HepG2 (cell line): ENCODE data around the gene EBF4. TPM values are rescaled to one million over a fixed set of nuclear protein-coding genes. Genes with fewer than 3 reads are reported as not detected.

ENCODE experiments used
- ATF6 ChIP-seq: sonication (generic); formaldehyde crosslinking; conservative IDR thresholded peaks from 2 replicates; pipeline ENCODE4 v1.4.0; 2020; ENCODE audit warnings: missing genetic modification reagents
- IRX3 ChIP-seq: sonication (generic); formaldehyde crosslinking; IDR thresholded peaks from 2 replicates; pipeline ENCODE4 v1.8.1; 2023; ENCODE audit warnings: mild to moderate bottlenecking, low read depth, missing genetic modification reagents, borderline replicate concordance
- NCOR1 ChIP-seq: fragments of 200-600 bp; sonication (generic); IDR thresholded peaks from 2 replicates; pipeline ENCODE4 v1.7.0; 2017; ENCODE audit warnings: antibody characterized with exemption, low read length, borderline replicate concordance
- WIZ ChIP-seq: sonication (generic); formaldehyde crosslinking; IDR thresholded peaks from 2 replicates; pipeline ENCODE4 v1.5.1; 2020; ENCODE audit warnings: mild to moderate bottlenecking, missing genetic modification reagents
- ZBTB7A ChIP-seq: sonication (generic); formaldehyde crosslinking; IDR thresholded peaks from 2 replicates; pipeline ENCODE4 v1.8.0; 2022; ENCODE audit warnings: mild to moderate bottlenecking, missing genetic modification reagents
- ZNF318 ChIP-seq: sonication (generic); formaldehyde crosslinking; IDR thresholded peaks from 2 replicates; pipeline ENCODE4 v1.4.0; 2020; ENCODE audit warnings: mild to moderate bottlenecking, missing genetic modification reagents
- ZNF484 ChIP-seq: sonication (generic); formaldehyde crosslinking; IDR thresholded peaks from 2 replicates; pipeline ENCODE4 v1.5.1; 2020; ENCODE audit warnings: mild to moderate bottlenecking, low read depth, missing genetic modification reagents, borderline replicate concordance
- ZNF513 ChIP-seq: sonication (generic); formaldehyde crosslinking; conservative IDR thresholded peaks from 2 replicates; pipeline ENCODE4 v1.5.0; 2020; ENCODE audit warnings: missing genetic modification reagents
- ZNF580 ChIP-seq: IDR thresholded peaks from 2 replicates; pipeline ENCODE4 v1.6.1; 2016; ENCODE audit warnings: low read depth, borderline replicate concordance
- ZNF614 ChIP-seq: IDR thresholded peaks from 2 replicates; pipeline ENCODE4 v1.6.1; 2018; ENCODE audit warnings: missing biosample characterization, missing genetic modification reagents, inconsistent platforms, borderline replicate concordance
- ZNF790 ChIP-seq: sonication (generic); formaldehyde crosslinking; IDR thresholded peaks from 2 replicates; pipeline ENCODE4 v1.8.0; 2022; ENCODE audit warnings: missing genetic modification reagents, mild to moderate bottlenecking, borderline replicate concordance
- polyA plus RNA-seq, 8 experiments: library from polyadenylated mRNA; depleted of rRNA in 3 of 8; stranded (reverse) in 7 of 8; unstranded in 1 of 8; fragments of >200 nt; fragmentation: Illumina TruSeq in 4 of 8; extraction: Trizol in 4 of 8; gene quantifications; 2 replicates each; pipeline versions ENCODE4 v1.2.1 to v1.2.3, GENCODE V29; 2011 to 2016; ENCODE audit warnings: low read depth in 4 of 8, missing spikeins in 1 of 8, mixed read lengths in 1 of 8; ENCODE audit not compliant: insufficient read depth in 1 of 8
- total RNA-seq, 5 experiments: library from RNA; depleted of rRNA; stranded (reverse); fragments of >200 nt; fragmentation: Illumina TruSeq; extraction: Trizol; gene quantifications; 2 replicates each; pipeline ENCODE4 v1.2.3, GENCODE V29; 2016; ENCODE audit warnings: low read depth in 1 of 5

The EBF4 gene
- total and polyA plus RNA-seq, 2 of the 13 experiments (the other 11 are each of a cell fraction or from before 2014, with no cell fraction given) = 0.84 to 2.2 TPM

- TF ChIP-seq ZNF513 (CRISPR knock-in tag) = no peak
- TF ChIP-seq WIZ (CRISPR knock-in tag) = 0 out of 2 replicates have a peak, but pooled peaks have one; percentile 16
- no peak for TF ChIP-seq ZNF614 (CRISPR knock-in tag)
- TF ChIP-seq ATF6 (CRISPR knock-in tag) = no peak
- no peak for TF ChIP-seq ZNF484 (CRISPR knock-in tag)
- 0 out of 2 replicates have a peak, but pooled peaks have one; percentile 39 for TF ChIP-seq ZBTB7A (CRISPR knock-in tag)
- no peak for TF ChIP-seq IRX3 (CRISPR knock-in tag)
- peak; percentile 77; the same call in 1 of the 2 replicates for TF ChIP-seq ZNF790 (CRISPR knock-in tag)
- TF ChIP-seq ZNF580 = no peak
- TF ChIP-seq NCOR1 = no peak
- TF ChIP-seq ZNF318 (CRISPR knock-in tag) = peak; percentile 18; the same call in 1 of the 2 replicates
These were observed 60.2 kb downstream of the EBF4 start (continued) for GRCh38 chr20:2752567-2753460.
